ENCODE measurements around the gene SLC8A3. TPM values are rescaled to one million over a fixed set of nuclear protein-coding genes. Genes with fewer than 3 reads are reported as not detected.

Gene SLC8A3
- total and polyA plus RNA-seq, 2 experiments from 2014 or later: not detected

GRCh38 chr14:70000601-70001000 lies 188.2 kb downstream of the SLC8A3 start:
- H3K27me3 ChIP-seq (replicated peaks; ENCODE audit: insufficient read depth): no peaks in the 10 kb centered on the region
- no peak overlapping the region for H3K4me2 ChIP-seq (ENCODE audit: unreplicated experiment)
- in situ Hi-C loops (cut with MboI): no loop called here
- no peaks in the 10 kb centered on the region for H3K9me3 ChIP-seq (ENCODE audit: low read depth)
- H4K20me1 ChIP-seq (ENCODE audit: insufficient read depth): no peaks in the 10 kb centered on the region
- H3F3A ChIP-seq (ENCODE audit: insufficient read depth): peaks cover 5% of the 10 kb centered on the region; the same call in 1 of the 2 replicates
- peak overlapping the region; percentile 68 for H3K27ac ChIP-seq
- WGBS, 2 experiments (ENCODE audit: low coverage in 1 of 2, low lambda C conversion rate in 2 of 2, missing lambda C conversion rate in 2 of 2): 33 to 37% methylated on average over 7 of the region's 7 CpGs
- no peaks in the 10 kb centered on the region for H3K9me2 ChIP-seq (ENCODE audit: insufficient read depth)
- no peak overlapping the region for H3K4me3 ChIP-seq
- no peaks in the 10 kb centered on the region for H3K79me2 ChIP-seq (ENCODE audit: insufficient read depth)
- H3K9ac ChIP-seq: peak overlapping the region; percentile 38; the same call in 1 of the 2 replicates
- DNase-seq: peak; percentile 74
- peaks cover 9% of the 10 kb centered on the region; the same call in 1 of the 2 replicates for H3K4me1 ChIP-seq (ENCODE audit: insufficient read depth)
- 0 out of 2 replicates have a peak overlapping the region, but pooled peaks have one; percentile 10 for H2AFZ ChIP-seq
- no peaks in the 10 kb centered on the region for H3K36me3 ChIP-seq (ENCODE audit: low read depth)
- TF ChIP-seq EZH2 (IDR thresholded peaks at IDR 0.05; ENCODE audit: insufficient read depth, poor library complexity, severe bottlenecking) (no peak), EZH2phosphoT487 (IDR thresholded peaks at IDR 0.05; ENCODE audit: insufficient read depth, low read depth) (no peak)

DNA sequence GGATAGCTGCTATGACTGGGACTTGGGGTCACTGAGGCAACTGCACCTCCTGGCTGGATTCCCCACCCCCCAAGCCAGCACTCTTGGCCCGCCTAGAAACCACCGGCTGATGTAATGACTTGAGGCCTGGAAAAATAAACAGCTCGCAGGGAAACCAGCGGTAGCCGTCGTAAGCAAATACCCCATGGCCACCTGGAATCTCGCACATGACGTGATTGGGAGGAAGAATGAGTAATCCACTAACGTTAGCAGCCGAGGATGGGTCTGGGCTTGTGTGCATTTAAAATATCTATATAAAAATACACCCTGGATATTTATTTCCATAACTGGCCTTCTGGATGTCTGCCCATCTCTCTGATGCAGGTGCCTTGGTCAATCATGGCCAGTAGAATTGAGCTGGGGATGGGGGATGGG lies 189.5 kb downstream of the SLC8A3 start:
- no peaks in the 10 kb centered on the region for H3K36me3 ChIP-seq (ENCODE audit: low read depth)
- no peaks in the 10 kb centered on the region for H3K9me3 ChIP-seq (ENCODE audit: low read depth)
- no peaks in the 10 kb centered on the region for H3K27me3 ChIP-seq (replicated peaks; ENCODE audit: insufficient read depth)
- H3K4me1 ChIP-seq (ENCODE audit: insufficient read depth): peaks cover 9% of the 10 kb centered on the region; the same call in 1 of the 2 replicates
- H3K4me2 ChIP-seq (ENCODE audit: unreplicated experiment): no peak overlapping the region
- H3K27ac ChIP-seq: peak overlapping the region; percentile 68
- H3K79me2 ChIP-seq (ENCODE audit: insufficient read depth): no peaks in the 10 kb centered on the region
- H4K20me1 ChIP-seq (ENCODE audit: insufficient read depth): no peaks in the 10 kb centered on the region
- WGBS, 2 experiments (ENCODE audit: low coverage in 1 of 2, low lambda C conversion rate in 2 of 2, missing lambda C conversion rate in 2 of 2): 44 to 45% methylated on average over 10 of the region's 10 CpGs
- peak; percentile 42 for DNase-seq
- no peak for TF ChIP-seq EZH2phosphoT487 (IDR thresholded peaks at IDR 0.05; ENCODE audit: insufficient read depth, low read depth)
- no peak overlapping the region for H2AFZ ChIP-seq
- H3K9ac ChIP-seq: no peak overlapping the region
- H3K9me2 ChIP-seq (ENCODE audit: insufficient read depth): no peaks in the 10 kb centered on the region
- H3F3A ChIP-seq (ENCODE audit: insufficient read depth): peaks cover 5% of the 10 kb centered on the region; the same call in 1 of the 2 replicates
- in situ Hi-C loops (cut with MboI): no loop called here
- H3K4me3 ChIP-seq: no peak overlapping the region

GRCh38 chr14:69997849-69998248 lies 190.9 kb downstream of the SLC8A3 start:
- H3K4me1 ChIP-seq (ENCODE audit: insufficient read depth): peaks cover 9% of the 10 kb centered on the region; the same call in 1 of the 2 replicates
- H3K9me3 ChIP-seq (ENCODE audit: low read depth): no peaks in the 10 kb centered on the region
- no peaks in the 10 kb centered on the region for H3K27me3 ChIP-seq (replicated peaks; ENCODE audit: insufficient read depth)
- H3K4me2 ChIP-seq (ENCODE audit: unreplicated experiment): no peak overlapping the region
- peaks cover 5% of the 10 kb centered on the region; the same call in 1 of the 2 replicates for H3F3A ChIP-seq (ENCODE audit: insufficient read depth)
- no peaks in the 10 kb centered on the region for H4K20me1 ChIP-seq (ENCODE audit: insufficient read depth)
- H2AFZ ChIP-seq: no peak overlapping the region
- 37 to 43% methylated on average over 5 of the region's 5 CpGs for WGBS, 2 experiments (ENCODE audit: low coverage in 1 of 2, low lambda C conversion rate in 2 of 2, missing lambda C conversion rate in 2 of 2)
- H3K4me3 ChIP-seq: no peak overlapping the region
- no peaks in the 10 kb centered on the region for H3K9me2 ChIP-seq (ENCODE audit: insufficient read depth)
- H3K27ac ChIP-seq: peak overlapping the region; percentile 68
- peak; percentile 68 for DNase-seq
- no peaks in the 10 kb centered on the region for H3K36me3 ChIP-seq (ENCODE audit: low read depth)
- H3K9ac ChIP-seq: no peak overlapping the region
- no peaks in the 10 kb centered on the region for H3K79me2 ChIP-seq (ENCODE audit: insufficient read depth)
- in situ Hi-C loops (cut with MboI): no loop called here
- TF ChIP-seq EZH2phosphoT487 (IDR thresholded peaks at IDR 0.05; ENCODE audit: insufficient read depth, low read depth) (no peak), EZH2 (IDR thresholded peaks at IDR 0.05; ENCODE audit: insufficient read depth, poor library complexity, severe bottlenecking) (no peak)

DNA sequence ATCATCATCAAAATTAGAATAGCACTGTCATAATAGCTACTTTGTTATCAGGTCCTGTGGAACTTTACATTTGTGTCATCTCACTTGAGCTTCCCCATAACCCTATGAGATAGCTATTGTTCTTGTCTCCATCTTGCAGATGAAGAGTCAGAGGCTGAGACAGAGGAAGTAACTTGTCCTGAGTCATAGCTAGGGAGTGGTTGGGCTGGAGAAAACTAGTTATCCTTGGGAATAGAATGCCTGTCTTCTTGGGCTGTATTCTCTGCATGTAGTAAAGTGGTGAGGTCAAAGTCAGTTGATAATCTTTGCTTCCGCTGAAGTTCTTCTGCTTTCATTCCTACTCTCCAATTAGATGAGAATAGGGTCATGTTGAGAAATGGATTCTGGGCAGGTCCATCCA lies 192.5 kb downstream of the SLC8A3 start:
- Histone ChIP-seq H3K4me3 (no peak overlapping the region), H3K9me2 (ENCODE audit: insufficient read depth) (no peaks in the 10 kb centered on the region), H4K20me1 (ENCODE audit: insufficient read depth) (no peaks in the 10 kb centered on the region), H3K36me3 (ENCODE audit: low read depth) (no peaks in the 10 kb centered on the region), H3K9ac (no peak overlapping the region), H3K79me2 (ENCODE audit: insufficient read depth) (no peaks in the 10 kb centered on the region), H3K4me2 (ENCODE audit: unreplicated experiment) (no peak overlapping the region), H3K9me3 (ENCODE audit: low read depth) (no peaks in the 10 kb centered on the region), H3K27ac (peak overlapping the region; percentile 68), H3F3A (ENCODE audit: insufficient read depth) (peaks cover 5% of the 10 kb centered on the region; the same call in 1 of the 2 replicates), H3K4me1 (ENCODE audit: insufficient read depth) (peaks cover 9% of the 10 kb centered on the region; the same call in 1 of the 2 replicates), H3K27me3 (replicated peaks; ENCODE audit: insufficient read depth) (no peaks in the 10 kb centered on the region; the same call in 1 of the 2 replicates), H2AFZ (no peak overlapping the region)
- TF ChIP-seq EZH2 (IDR thresholded peaks at IDR 0.05; ENCODE audit: insufficient read depth, poor library complexity, severe bottlenecking) (no peak), EZH2phosphoT487 (IDR thresholded peaks at IDR 0.05; ENCODE audit: insufficient read depth, low read depth) (no peak)
- 41 to 51% methylated on average over 1 of the region's 1 CpG for WGBS, 2 experiments (ENCODE audit: low coverage in 1 of 2, low lambda C conversion rate in 2 of 2, missing lambda C conversion rate in 2 of 2)
- peak; percentile 74 for DNase-seq
- in situ Hi-C loops (cut with MboI): no loop called here

Other genes with a start within 250 kb of the SLC8A3 start
- gene COX16, start 170.7 kb upstream of the SLC8A3 start, total RNA-seq (2014; rRNA removed; shearing (Covaris generic)): 21.9 and 38.7 TPM in 2 replicates
- gene COX16, start 170.7 kb upstream of the SLC8A3 start, polyA plus RNA-seq (2016; fragmentation: Nextera tagmentation; extraction: Ambion mirVana): 110 and 114 TPM in 2 replicates
- gene SYNJ2BP, start 228.1 kb upstream of the SLC8A3 start, total RNA-seq (2014; rRNA removed; shearing (Covaris generic)): 12.2 and 13.3 TPM in 2 replicates
- 22.1 and 27.1 TPM in 2 replicates for gene SYNJ2BP, start 228.1 kb upstream of the SLC8A3 start, polyA plus RNA-seq (2016; fragmentation: Nextera tagmentation; extraction: Ambion mirVana)